Measurements from ENCODE around the gene ANKRD63. TPM values are rescaled to one million over a fixed set of nuclear protein-coding genes. Genes with fewer than 3 reads are reported as not detected.
A peak's percentile ranks its signal among the peaks of the same experiment; 100 is the strongest.

The ANKRD63 gene
- total RNA-seq, 8 experiments from 2014 or later = 0.17 to 0.66 (median 0.27) TPM; not detected in 5

- in situ Hi-C loops (cut with MboI; ENCODE audit: low pct_unique_long_range_greater_than_20kb in 2 of 9, low sequenced_read_pairs in 9 of 9, unreplicated experiment in 9 of 9) = loop anchor here in 5 of 9 experiments (10.0 kb wide), 2 partner anchors 63 to 233 kb away; no protein-coding TSS in a partner anchor
- ATAC-seq (replicated peaks in 6 of 8) = no peak
- no peak overlapping the region for H3K27ac ChIP-seq
- no peak overlapping the region for H3K4me3 ChIP-seq
- WGBS, 10 experiments = 39 to 87% (median 74%) methylated on average over 1 to 7 of the region's 16 CpGs; no CpG with 5 or more reads in 5 of the 10 experiments
- peaks cover 4 to 18% of the 10 kb centered on the region in 2 donors for H3K4me1 ChIP-seq (replicated peaks in 1 of 2)
Measured at GRCh38 chr15:40277471-40277870, 5.4 kb downstream of the ANKRD63 start.

GRCh38 chr15:40276927-40277326 lies 5.9 kb downstream of the ANKRD63 start:
- no peak for ATAC-seq (replicated peaks in 6 of 8)
- H3K27ac ChIP-seq = no peak overlapping the region
- 56 to 80% (median 62%) methylated on average over 2 to 3 of the region's 4 CpGs; no CpG with 5 or more reads in 5 of the 10 experiments for WGBS, 10 experiments
- in situ Hi-C loops (cut with MboI; ENCODE audit: low pct_unique_long_range_greater_than_20kb in 2 of 9, low sequenced_read_pairs in 9 of 9, unreplicated experiment in 9 of 9) = loop anchor here in 5 of 9 experiments (10.0 kb wide), 2 partner anchors 62 to 232 kb away; no protein-coding TSS in a partner anchor
- H3K4me3 ChIP-seq = no peak overlapping the region
- peaks cover 4 to 18% of the 10 kb centered on the region in 2 donors for H3K4me1 ChIP-seq (replicated peaks in 1 of 2)

DNA sequence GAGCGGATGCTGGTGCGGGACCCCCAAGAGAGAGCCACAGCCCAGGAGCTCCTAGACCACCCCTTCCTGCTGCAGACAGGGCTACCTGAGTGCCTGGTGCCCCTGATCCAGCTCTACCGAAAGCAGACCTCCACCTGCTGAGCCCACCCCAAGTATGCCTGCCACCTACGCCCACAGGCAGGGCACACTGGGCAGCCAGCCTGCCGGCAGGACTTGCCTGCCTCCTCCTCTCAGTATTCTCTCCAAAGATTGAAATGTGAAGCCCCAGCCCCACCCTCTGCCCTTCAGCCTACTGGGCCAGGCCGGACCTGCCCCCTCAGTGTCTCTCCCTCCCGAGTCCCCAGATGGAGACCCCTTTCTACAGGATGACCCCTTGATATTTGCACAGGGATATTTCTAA lies 6.9 kb downstream of the ANKRD63 start:
- WGBS, 10 experiments = 38 to 100% (median 83%) methylated on average over 1 to 3 of the region's 7 CpGs; no CpG with 5 or more reads in 6 of the 10 experiments
- no peak overlapping the region for H3K27ac ChIP-seq
- H3K4me1 ChIP-seq (replicated peaks in 1 of 2) = peaks cover 4 to 13% of the 10 kb centered on the region in 2 donors
- H3K4me3 ChIP-seq = no peak overlapping the region
- in situ Hi-C loops (cut with MboI; ENCODE audit: low pct_unique_long_range_greater_than_20kb in 2 of 9, low sequenced_read_pairs in 9 of 9, unreplicated experiment in 9 of 9) = loop anchor here in 5 of 9 experiments (10.0 kb wide), 2 partner anchors 61 to 231 kb away; no protein-coding TSS in a partner anchor
- ATAC-seq (replicated peaks in 6 of 8) = no peak

DNA sequence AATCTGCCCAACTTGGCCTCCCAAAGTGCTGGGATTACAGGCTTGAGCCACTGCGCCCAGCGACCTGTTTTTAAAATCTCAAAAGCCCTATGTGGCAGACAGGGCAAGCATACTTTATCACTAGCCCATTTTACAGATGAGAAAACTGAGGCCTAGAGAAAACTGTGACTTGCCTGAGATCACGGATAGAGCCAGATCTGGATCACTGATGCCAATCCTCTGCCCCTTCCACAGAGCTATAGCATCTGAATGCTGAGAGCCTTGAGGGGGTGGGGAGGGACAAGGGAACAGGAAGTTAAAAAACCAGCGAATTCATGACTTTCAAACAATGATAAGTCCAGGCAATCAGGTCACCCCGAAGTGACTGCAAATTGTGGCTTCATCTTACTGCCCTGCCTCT lies 7.3 kb downstream of the ANKRD63 start:
- in situ Hi-C loops (cut with MboI; ENCODE audit: low pct_unique_long_range_greater_than_20kb in 2 of 9, low sequenced_read_pairs in 9 of 9, unreplicated experiment in 9 of 9) = loop anchor here in 5 of 9 experiments (10.0 kb wide), 2 partner anchors 61 to 231 kb away; no protein-coding TSS in a partner anchor
- WGBS, 10 experiments = 50 to 83% (median 60%) methylated on average over 1 to 2 of the region's 5 CpGs; no CpG with 5 or more reads in 5 of the 10 experiments
- no peak overlapping the region for H3K4me3 ChIP-seq
- no peak for ATAC-seq (replicated peaks in 6 of 8)
- H3K4me1 ChIP-seq (replicated peaks in 1 of 2) = peaks cover 4 to 11% of the 10 kb centered on the region in 2 donors
- H3K27ac ChIP-seq = no peak overlapping the region

GRCh38 chr15:40274350-40275274 lies 8.3 kb downstream of the ANKRD63 start:
- H3K4me3 ChIP-seq = no peak overlapping the region
- no peak overlapping the region for H3K27ac ChIP-seq
- WGBS, 10 experiments = 0 to 92% (median 18%) methylated on average over 1 to 14 of the region's 26 CpGs; no CpG with 5 or more reads in 3 of the 10 experiments
- H3K4me1 ChIP-seq (replicated peaks in 1 of 2) = peaks cover 2% of the 10 kb centered on the region in 2 donors
- in situ Hi-C loops (cut with MboI; ENCODE audit: low pct_unique_long_range_greater_than_20kb in 2 of 9, low sequenced_read_pairs in 9 of 9, unreplicated experiment in 9 of 9) = loop anchor here in 5 of 9 experiments (5.0 to 10.0 kb wide), 3 partner anchors 52 to 230 kb away; no protein-coding TSS in a partner anchor
- ATAC-seq (replicated peaks in 6 of 8) = peak; percentile 27 to 66 (median 49)

- WGBS, 10 experiments = 67 to 100% (median 86%) methylated on average over 1 to 9 of the region's 9 CpGs; no CpG with 5 or more reads in 4 of the 10 experiments
- in situ Hi-C loops (cut with MboI; ENCODE audit: low pct_unique_long_range_greater_than_20kb in 2 of 9, low sequenced_read_pairs in 9 of 9, unreplicated experiment in 9 of 9) = loop anchor here in 5 of 9 experiments (5.0 to 10.0 kb wide), 3 partner anchors 51 to 229 kb away; no protein-coding TSS in a partner anchor
- H3K4me3 ChIP-seq = no peak overlapping the region
- H3K4me1 ChIP-seq (replicated peaks in 1 of 2) = no peaks in the 10 kb centered on the region
- no peak for ATAC-seq (replicated peaks in 6 of 8)
- H3K27ac ChIP-seq = no peak overlapping the region
Measured at GRCh38 chr15:40273428-40273827, 9.4 kb downstream of the ANKRD63 start.

- peak in 1 of 8 experiments; percentile 17 for ATAC-seq (replicated peaks in 6 of 8)
- no CpG with 5 or more reads among the region's 20 CpGs for WGBS, 10 experiments
- in situ Hi-C loops (cut with MboI; ENCODE audit: low pct_unique_long_range_greater_than_20kb in 2 of 9, low sequenced_read_pairs in 9 of 9, unreplicated experiment in 9 of 9) = loop anchor here in 5 of 9 experiments (5.0 to 10.0 kb wide), 3 partner anchors 50 to 228 kb away; no protein-coding TSS in a partner anchor
- no peaks in the 10 kb centered on the region for H3K4me1 ChIP-seq (replicated peaks in 1 of 2)
- no peak overlapping the region for H3K27ac ChIP-seq
- no peak overlapping the region for H3K4me3 ChIP-seq
Measured at GRCh38 chr15:40272485-40273056, 10.3 kb downstream of the ANKRD63 start.

- no peak for ATAC-seq (replicated peaks in 6 of 8)
- WGBS, 10 experiments = 64 to 100% (median 76%) methylated on average over 1 to 12 of the region's 25 CpGs; no CpG with 5 or more reads in 6 of the 10 experiments
- Histone ChIP-seq H3K27ac (no peak overlapping the region), H3K4me3 (no peak overlapping the region), H3K4me1 (replicated peaks in 1 of 2) (peaks cover 2 to 3% of the 10 kb centered on the region in 2 donors)
- in situ Hi-C loops (cut with MboI; ENCODE audit: low pct_unique_long_range_greater_than_20kb in 2 of 9, low sequenced_read_pairs in 9 of 9, unreplicated experiment in 9 of 9) = loop anchor here in 5 of 9 experiments (5.0 to 10.0 kb wide), 3 partner anchors 50 to 227 kb away; no protein-coding TSS in a partner anchor
Measured at GRCh38 chr15:40271685-40272484, 11.0 kb downstream of the ANKRD63 start.

- ATAC-seq (replicated peaks in 6 of 8) = no peak
- H3K4me3 ChIP-seq = no peak overlapping the region
- WGBS, 10 experiments = 23 to 67% (median 48%) methylated on average over 1 to 4 of the region's 11 CpGs; no CpG with 5 or more reads in 6 of the 10 experiments
- H3K27ac ChIP-seq = no peak overlapping the region
- in situ Hi-C loops (cut with MboI; ENCODE audit: low pct_unique_long_range_greater_than_20kb in 2 of 9, low sequenced_read_pairs in 9 of 9, unreplicated experiment in 9 of 9) = loop anchor here in 5 of 9 experiments (5.0 to 10.0 kb wide), 3 partner anchors 48 to 226 kb away; no protein-coding TSS in a partner anchor
- peaks cover 8 to 11% of the 10 kb centered on the region in 2 donors for H3K4me1 ChIP-seq (replicated peaks in 1 of 2)
Measured at GRCh38 chr15:40270246-40270995, 12.4 kb downstream of the ANKRD63 start.

- Histone ChIP-seq H3K4me1 (replicated peaks in 1 of 2) (peaks cover 8 to 11% of the 10 kb centered on the region in 2 donors), H3K27ac (no peak overlapping the region), H3K4me3 (no peak overlapping the region)
- 71 to 90% (median 87%) methylated on average over 1 to 3 of the region's 4 CpGs; no CpG with 5 or more reads in 7 of the 10 experiments for WGBS, 10 experiments
- in situ Hi-C loops (cut with MboI; ENCODE audit: low pct_unique_long_range_greater_than_20kb in 2 of 9, low sequenced_read_pairs in 9 of 9, unreplicated experiment in 9 of 9) = loop anchor here in 5 of 9 experiments (5.0 to 10.0 kb wide), 3 partner anchors 47 to 225 kb away; no protein-coding TSS in a partner anchor
- ATAC-seq (replicated peaks in 6 of 8) = no peak
Measured at GRCh38 chr15:40269604-40270003, 13.3 kb downstream of the ANKRD63 start.

DNA sequence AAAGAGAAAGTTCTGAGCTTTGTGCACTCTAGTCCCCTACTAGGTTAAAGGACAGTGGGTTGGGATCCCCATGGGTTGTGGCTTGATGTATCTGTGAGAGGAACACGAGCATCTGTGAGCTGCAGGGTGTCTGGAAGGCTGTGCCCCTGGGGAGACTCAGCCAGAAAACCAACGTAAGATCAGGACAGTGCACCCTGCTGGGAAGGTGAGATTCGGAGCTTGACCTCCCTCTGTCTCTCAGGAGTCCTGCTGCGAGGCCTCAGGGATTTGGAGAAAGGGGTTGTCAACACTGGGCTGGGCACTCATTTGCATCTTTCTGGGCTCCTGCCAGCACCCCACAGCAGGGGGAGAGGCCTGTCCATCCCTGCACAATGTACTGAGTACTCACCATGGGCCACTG lies 15.2 kb downstream of the ANKRD63 start:
- 10 to 79% (median 46%) methylated on average over 1 to 4 of the region's 4 CpGs; no CpG with 5 or more reads in 4 of the 10 experiments for WGBS, 10 experiments
- Histone ChIP-seq H3K27ac (no peak overlapping the region), H3K4me1 (replicated peaks in 1 of 2) (peaks cover 8 to 11% of the 10 kb centered on the region in 2 donors), H3K4me3 (no peak overlapping the region)
- in situ Hi-C loops (cut with MboI; ENCODE audit: low pct_unique_long_range_greater_than_20kb in 2 of 9, low sequenced_read_pairs in 9 of 9, unreplicated experiment in 9 of 9) = no loop called here
- no peak for ATAC-seq (replicated peaks in 6 of 8)
